ENCODE measurements around the gene SLC6A3.

GRCh38 chr5:1382248-1382700, 63.0 kb downstream of the SLC6A3 start:
- no peak for TF ChIP-seq EZH2 (IDR thresholded peaks at IDR 0.05; ENCODE audit: insufficient read depth, poor library complexity, severe bottlenecking)
- TF ChIP-seq EZH2phosphoT487 (IDR thresholded peaks at IDR 0.05; ENCODE audit: insufficient read depth, low read depth): no peak

All from GM23248 (cell line).